GM18870 (cell line): ENCODE measurements around the gene ARID1B.

Experiments
- ATAC-seq: cut with Tn5 transposase; IDR thresholded peaks from one replicate; pipeline ENCODE4 v1.9.1; 2021; ENCODE audit warnings: moderate library complexity; ENCODE audit not compliant: unreplicated experiment

Gene ARID1B

GRCh38 chr6:157066781-157067491 lies 289.8 kb downstream of the ARID1B start:
- ATAC-seq, result no peak

- ATAC-seq, result no peak
Observed at GRCh38 chr6:157067507-157067906, 290.3 kb downstream of the ARID1B start.

GRCh38 chr6:157068691-157069324 lies 291.6 kb downstream of the ARID1B start:
- ATAC-seq, result peak; percentile 95

- no peak for ATAC-seq
Observed at GRCh38 chr6:157069585-157069984, 292.4 kb downstream of the ARID1B start.

GRCh38 chr6:157070403-157071107 lies 293.4 kb downstream of the ARID1B start:
- ATAC-seq, result no peak

GRCh38 chr6:157072128-157072527 lies 294.9 kb downstream of the ARID1B start:
- ATAC-seq, result no peak

GRCh38 chr6:157073596-157073995 lies 296.4 kb downstream of the ARID1B start:
- no peak for ATAC-seq

- ATAC-seq, result no peak
Observed at GRCh38 chr6:157074969-157075368, 297.8 kb downstream of the ARID1B start.

- ATAC-seq, result peak; percentile 82
Observed at GRCh38 chr6:157075549-157076450, 298.6 kb downstream of the ARID1B start.

GRCh38 chr6:157076451-157076822 lies 299.3 kb downstream of the ARID1B start:
- ATAC-seq, result no peak

GRCh38 chr6:157077251-157077650 lies 300.1 kb downstream of the ARID1B start:
- ATAC-seq, result no peak

- no peak for ATAC-seq
Observed at GRCh38 chr6:157078326-157078725, 301.1 kb downstream of the ARID1B start.

- no peak for ATAC-seq
Observed at GRCh38 chr6:157079277-157079676, 302.1 kb downstream of the ARID1B start.

GRCh38 chr6:157079771-157080170 lies 302.6 kb downstream of the ARID1B start:
- ATAC-seq, result no peak

GRCh38 chr6:157080986-157081391 lies 303.8 kb downstream of the ARID1B start:
- ATAC-seq, result no peak

- no peak for ATAC-seq
Observed at GRCh38 chr6:157083343-157083742, 306.2 kb downstream of the ARID1B start.

GRCh38 chr6:157086632-157087031 lies 309.5 kb downstream of the ARID1B start:
- no peak for ATAC-seq

- ATAC-seq, result no peak
Observed at GRCh38 chr6:157087974-157088373, 310.8 kb downstream of the ARID1B start.

- no peak for ATAC-seq
Observed at GRCh38 chr6:157088841-157089240, 311.7 kb downstream of the ARID1B start.

- no peak for ATAC-seq
Observed at GRCh38 chr6:157089258-157089657, 312.1 kb downstream of the ARID1B start.

- no peak for ATAC-seq
Observed at GRCh38 chr6:157089851-157090250, 312.7 kb downstream of the ARID1B start.
